GM12873 (cell line): ENCODE results near the gene RTP5.

ENCODE experiments used
- TF ChIP-seq, protein P1 (sequence below): IDR thresholded peaks from 2 replicates; pipeline ENCODE4 v1.5.1; 2012; ENCODE audit warnings: low read depth, mild to moderate bottlenecking, moderate library complexity, low read length, control low read depth; ENCODE audit not compliant: insufficient read depth; ENCODE audit errors: missing control alignments

RTP5 gene

DNA sequence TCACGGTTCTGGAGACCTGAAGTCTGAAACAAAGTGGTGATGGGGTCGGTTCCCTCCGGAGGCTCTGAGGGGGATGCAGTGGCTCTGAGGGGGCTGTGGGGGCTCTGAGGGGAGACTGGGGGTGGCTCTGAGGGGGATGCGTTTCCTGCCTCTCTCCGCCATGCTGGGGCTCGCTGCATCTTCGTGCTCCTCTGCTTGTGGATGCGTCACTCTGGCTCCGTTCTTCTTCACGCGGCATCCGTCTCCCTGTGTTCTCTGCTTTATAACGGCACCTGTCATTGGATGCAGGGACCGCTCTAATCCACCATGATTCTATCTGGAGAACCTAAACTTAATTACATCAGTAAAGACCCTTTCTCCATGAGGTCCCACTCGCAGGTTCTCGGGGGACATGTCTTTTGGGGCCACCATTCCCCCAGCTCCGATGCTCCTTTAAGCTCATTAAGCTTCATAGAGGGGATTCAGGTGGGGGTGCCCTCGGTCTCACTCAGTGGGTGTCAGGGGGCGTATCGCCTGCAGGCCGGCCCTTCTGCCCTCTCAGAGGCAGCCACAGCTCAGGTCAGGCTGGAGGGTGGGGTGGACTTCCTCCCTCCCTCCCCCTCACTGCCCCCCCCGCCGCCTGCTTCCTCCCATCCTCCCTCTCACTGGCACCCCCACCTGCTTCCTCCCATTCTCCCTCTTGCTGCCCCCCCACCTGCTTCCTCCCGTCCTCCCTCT is 18.4 kb downstream of the RTP5 start:
- TF ChIP-seq, protein P1, sequence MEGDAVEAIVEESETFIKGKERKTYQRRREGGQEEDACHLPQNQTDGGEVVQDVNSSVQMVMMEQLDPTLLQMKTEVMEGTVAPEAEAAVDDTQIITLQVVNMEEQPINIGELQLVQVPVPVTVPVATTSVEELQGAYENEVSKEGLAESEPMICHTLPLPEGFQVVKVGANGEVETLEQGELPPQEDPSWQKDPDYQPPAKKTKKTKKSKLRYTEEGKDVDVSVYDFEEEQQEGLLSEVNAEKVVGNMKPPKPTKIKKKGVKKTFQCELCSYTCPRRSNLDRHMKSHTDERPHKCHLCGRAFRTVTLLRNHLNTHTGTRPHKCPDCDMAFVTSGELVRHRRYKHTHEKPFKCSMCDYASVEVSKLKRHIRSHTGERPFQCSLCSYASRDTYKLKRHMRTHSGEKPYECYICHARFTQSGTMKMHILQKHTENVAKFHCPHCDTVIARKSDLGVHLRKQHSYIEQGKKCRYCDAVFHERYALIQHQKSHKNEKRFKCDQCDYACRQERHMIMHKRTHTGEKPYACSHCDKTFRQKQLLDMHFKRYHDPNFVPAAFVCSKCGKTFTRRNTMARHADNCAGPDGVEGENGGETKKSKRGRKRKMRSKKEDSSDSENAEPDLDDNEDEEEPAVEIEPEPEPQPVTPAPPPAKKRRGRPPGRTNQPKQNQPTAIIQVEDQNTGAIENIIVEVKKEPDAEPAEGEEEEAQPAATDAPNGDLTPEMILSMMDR = no peak

DNA sequence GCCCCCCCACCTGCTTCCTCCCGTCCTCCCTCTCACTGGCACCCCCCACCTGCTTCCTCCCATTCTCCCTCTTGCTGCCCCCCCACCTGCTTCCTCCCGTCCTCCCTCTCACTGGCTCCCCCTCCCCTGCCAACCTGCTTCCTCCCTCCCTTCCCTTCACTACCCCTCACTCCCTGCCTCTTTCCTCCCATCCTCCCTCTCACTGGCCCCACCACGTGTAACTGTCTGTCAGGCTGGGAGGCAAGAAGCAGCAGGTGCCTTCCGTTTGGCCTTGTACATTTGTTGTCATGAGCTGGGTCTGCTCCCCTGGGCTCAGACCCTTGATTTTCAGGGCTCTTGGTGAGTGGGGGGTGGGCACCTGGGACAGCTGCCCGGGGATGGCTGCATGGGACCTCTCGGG is 19.1 kb downstream of the RTP5 start:
- TF ChIP-seq, protein P1 = no peak

DNA sequence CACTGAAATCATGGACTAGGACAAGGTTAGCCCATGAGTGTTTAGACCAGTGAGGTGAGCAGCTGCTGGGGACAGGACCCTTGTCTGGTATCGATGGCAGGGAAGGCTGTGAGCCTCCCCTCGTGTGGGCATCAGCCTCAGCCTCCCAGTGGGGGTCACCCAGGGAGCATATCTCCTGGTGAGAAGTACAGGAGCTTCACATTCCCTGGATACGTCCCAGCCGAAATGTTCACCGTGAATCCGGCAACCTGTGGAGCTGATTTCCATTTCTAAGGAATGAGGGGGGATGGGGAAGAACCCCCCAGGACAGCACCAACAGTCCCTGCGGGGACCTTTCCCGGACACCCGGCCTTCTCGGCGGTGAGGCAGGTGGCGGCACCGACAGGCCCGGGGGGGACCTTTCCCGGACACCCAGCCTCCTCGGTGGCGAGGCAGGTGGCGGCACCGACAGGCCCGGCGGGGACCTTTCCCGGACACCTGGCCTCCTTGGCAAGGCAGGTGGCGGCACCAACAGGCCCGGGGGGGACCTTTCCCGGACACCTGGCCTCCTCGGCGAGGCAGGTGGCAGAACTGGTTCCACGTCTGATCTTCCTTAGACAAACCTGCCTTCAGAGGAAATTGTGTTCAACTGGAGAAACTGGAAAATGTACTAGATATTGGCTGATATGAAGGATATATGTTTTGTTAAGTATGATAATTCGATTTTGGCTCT is 21.2 kb downstream of the RTP5 start:
- TF ChIP-seq, protein P1 = no peak

DNA sequence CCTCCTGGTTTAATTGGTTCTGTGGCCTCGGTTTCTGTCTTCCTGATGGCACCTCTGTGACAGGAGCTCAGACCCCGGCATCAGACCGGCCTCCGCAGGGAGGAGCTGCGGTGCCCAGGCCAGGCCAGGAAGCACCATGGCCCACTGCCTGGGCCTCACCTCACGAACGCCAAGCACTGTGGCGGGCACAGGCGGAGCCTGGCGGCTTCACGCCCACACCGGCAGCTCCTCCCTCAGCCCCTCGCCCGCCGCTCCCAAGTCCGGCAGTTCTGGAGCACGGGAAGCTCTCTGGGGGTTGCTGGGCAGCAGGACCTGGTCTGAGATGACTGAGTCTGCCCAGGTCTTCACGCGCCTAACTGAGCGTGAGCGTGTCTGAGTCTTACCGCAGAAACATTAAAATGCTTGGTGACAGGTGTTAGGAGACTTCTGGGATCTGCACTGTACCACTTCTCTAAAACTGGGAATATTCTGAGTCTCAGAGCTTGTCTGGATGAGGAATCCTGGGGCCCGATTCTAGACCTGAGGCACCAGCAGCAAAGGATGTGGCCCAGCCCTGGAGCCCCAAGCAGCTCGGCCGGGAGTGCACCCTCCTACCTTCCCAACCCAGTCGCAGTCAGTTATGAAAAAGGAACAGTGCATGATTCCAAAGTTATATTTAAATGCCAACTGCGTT is 21.9 kb downstream of the RTP5 start:
- TF ChIP-seq, protein P1 = no peak

DNA sequence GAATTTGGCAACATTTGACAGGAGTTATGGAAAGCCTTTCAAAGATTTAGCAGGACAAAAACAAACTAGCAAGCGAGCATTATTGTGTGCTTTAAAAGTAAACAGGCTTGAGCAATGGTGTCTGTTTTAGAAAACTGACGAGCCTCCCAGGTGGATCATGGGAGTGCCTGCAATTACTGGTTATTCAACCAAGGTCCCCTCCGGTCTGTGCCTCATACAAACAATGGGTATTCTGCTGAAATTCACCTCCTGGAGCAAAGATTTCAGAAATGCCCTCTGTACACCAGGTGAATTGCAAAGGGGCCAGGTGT is 22.4 kb downstream of the RTP5 start:
- TF ChIP-seq, protein P1 = no peak

DNA sequence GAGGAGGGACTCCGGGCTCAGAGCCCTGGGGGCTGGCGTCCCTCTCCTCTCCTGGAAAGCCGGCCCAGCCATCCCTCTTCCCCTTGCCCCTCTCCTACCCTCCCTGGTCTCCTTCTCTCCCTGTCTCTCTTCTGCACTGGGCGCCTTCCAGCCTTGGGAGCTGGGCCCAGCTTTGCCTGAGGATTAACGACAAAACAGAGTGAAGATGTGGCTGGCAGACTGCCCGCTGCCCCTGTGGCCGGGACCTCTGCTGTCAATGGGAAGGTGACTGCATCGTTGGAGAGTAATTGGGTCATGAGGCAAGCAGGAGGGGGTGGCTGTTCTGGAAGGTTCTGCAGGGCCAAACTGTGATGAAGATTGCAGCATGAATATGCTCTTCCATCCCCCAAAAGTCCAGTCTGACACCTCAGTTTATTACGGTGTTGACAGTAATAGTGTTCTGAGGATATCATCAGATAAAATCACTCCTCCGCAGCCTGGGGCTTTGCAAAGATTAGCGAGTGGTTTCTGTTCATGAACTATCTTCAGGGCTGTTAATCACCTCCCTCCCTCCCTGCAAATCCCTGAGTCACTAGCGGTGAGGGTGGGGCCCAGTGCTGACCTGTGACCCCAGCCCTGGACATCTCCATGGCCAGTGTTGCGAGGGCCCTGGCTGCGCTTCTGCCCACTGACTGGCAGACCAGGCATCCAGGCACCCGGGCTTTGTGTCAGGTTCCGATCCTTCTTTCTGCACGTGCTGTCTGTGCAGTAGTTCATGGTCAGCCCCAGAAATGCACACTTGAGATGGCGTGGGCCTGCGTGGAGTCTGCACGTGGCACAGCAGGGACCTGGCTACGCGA is 23.0 kb downstream of the RTP5 start:
- TF ChIP-seq, protein P1 = no peak
